K562 (cell line): Measurements from ENCODE around the gene DCPS.
"Not testable (repeated sequence)": the region's sequence is repeated elsewhere in the genome, so short reads cannot be mapped to it uniquely, and the experiment has no call there.

Source experiments
- ARID4B ChIP-seq: sonication (generic); formaldehyde crosslinking; IDR thresholded peaks from 2 replicates; pipeline ENCODE4 v1.8.0; 2022; ENCODE audit warnings: mild to moderate bottlenecking, missing genetic modification reagents
- CTCF ChIP-seq, 3 experiments: IDR thresholded peaks in 2 of 3; conservative IDR thresholded peaks in 1 of 3; 2 replicates each; pipeline ENCODE4 v1.5.1; 2011 to 2012; ENCODE audit warnings: low read length in 3 of 3, mild to moderate bottlenecking in 3 of 3, control low read depth in 2 of 3, improper control_type of control experiment in 1 of 3, inconsistent platforms in 1 of 3, low read depth in 1 of 3, mixed read lengths in 1 of 3, moderate library complexity in 1 of 3; ENCODE audit not compliant: insufficient read depth in 2 of 3
- E2F6 ChIP-seq, 2 experiments: IDR thresholded peaks; 2 replicates each; pipeline ENCODE4 v1.6.1; 2011; ENCODE audit warnings: borderline replicate concordance in 1 of 2, control low read depth in 1 of 2, low read depth in 1 of 2, low read length in 1 of 2, mild to moderate bottlenecking in 1 of 2, mixed read lengths in 1 of 2, moderate library complexity in 1 of 2; ENCODE audit not compliant: insufficient read depth in 1 of 2, insufficient read length in 1 of 2, poor library complexity in 1 of 2, severe bottlenecking in 1 of 2; ENCODE audit errors: extremely low read depth in 1 of 2
- FOXJ3 ChIP-seq: sonication (generic); formaldehyde crosslinking; IDR thresholded peaks from 2 replicates; pipeline ENCODE4 v1.4.0; 2020; ENCODE audit warnings: mild to moderate bottlenecking, missing genetic modification reagents
- GABPA ChIP-seq: fragments of 200-800 bp; sonication (Bioruptor generic); conservative IDR thresholded peaks from 2 replicates; pipeline ENCODE4 v1.6.1; 2016; ENCODE audit warnings: low read depth, missing genetic modification characterization, missing compliant biosample characterization
- JUNB ChIP-seq: fragments of 450-650 bp; formaldehyde crosslinking; conservative IDR thresholded peaks from 2 replicates; pipeline ENCODE4 v1.4.0; 2020; ENCODE audit warnings: mild to moderate bottlenecking
- NFIC ChIP-seq: fragments of 450-650 bp; IDR thresholded peaks from 2 replicates; pipeline ENCODE4 v1.6.1; 2017; ENCODE audit warnings: mild to moderate bottlenecking, inconsistent platforms
- PATZ1 ChIP-seq: fragments of 250-450 bp; sonication (Bioruptor Pico); IDR thresholded peaks from 2 replicates; pipeline ENCODE4 v1.5.0; 2020; ENCODE audit warnings: mild to moderate bottlenecking, borderline replicate concordance
- POLR2A ChIP-seq: fragments of 450-650 bp; conservative IDR thresholded peaks from 2 replicates; pipeline ENCODE4 v1.6.1; 2016
- REST ChIP-seq, 2 experiments: fragments of 450-650 bp; formaldehyde crosslinking in 1 of 2; IDR thresholded peaks; 2 replicates each; pipeline versions ENCODE4 v1.4.0 to v1.6.1; 2014 to 2020; ENCODE audit warnings: mild to moderate bottlenecking in 2 of 2, borderline replicate concordance in 1 of 2, low read depth in 1 of 2
- RHOXF2B ChIP-seq: fragments of 250-450 bp; sonication (Bioruptor Pico); conservative IDR thresholded peaks from 2 replicates; pipeline ENCODE4 v1.5.1; 2021
- SP1 ChIP-seq: sonication (generic); formaldehyde crosslinking; IDR thresholded peaks from 2 replicates; pipeline ENCODE4 v1.8.1; 2022; ENCODE audit warnings: mild to moderate bottlenecking, missing genetic modification reagents

GRCh38 chr11:126308771-126309170 lies 4.9 kb downstream of the DCPS start:
- TF ChIP-seq RHOXF2B (CRISPR knock-in tag); GABPA (tag); E2F6 (IDR thresholded peaks at IDR 0.05; ENCODE audit: borderline replicate concordance in 1 of 2, extremely low read depth in 1 of 2, insufficient read depth in 1 of 2, insufficient read length in 1 of 2, low read depth in 1 of 2, low read length in 1 of 2, poor library complexity in 1 of 2, severe bottlenecking in 1 of 2); CTCF (IDR thresholded peaks at IDR 0.05 in 2 of 3, conservative IDR thresholded peaks at IDR 0.05 in 1 of 3; ENCODE audit: insufficient read depth in 2 of 3, low read depth in 1 of 3, low read length in 3 of 3); POLR2A; NFIC; ARID4B (CRISPR knock-in tag); SP1 (CRISPR knock-in tag); FOXJ3; REST (IDR thresholded peaks at IDR 0.05; ENCODE audit: borderline replicate concordance); REST (CRISPR knock-in tag; IDR thresholded peaks at IDR 0.05; ENCODE audit: low read depth); JUNB (CRISPR knock-in tag); PATZ1 (CRISPR knock-in tag): not testable (repeated sequence)
